Fibroblast of skin of right biceps (primary cell): ENCODE results near the gene ITSN1.
"Not testable (repeated sequence)": the region's sequence is repeated elsewhere in the genome, so short reads cannot be mapped to it uniquely, and the experiment has no call there.

Experiments
- DNase-seq: peaks from one replicate; pipeline ENCODE4 v3.0.0-alpha.2; 2013

The ITSN1 gene

GRCh38 chr21:33901412-33902288 is 259.3 kb downstream of the ITSN1 start:
- DNase-seq: peak; percentile 71

- no peak for DNase-seq
Observed at GRCh38 chr21:33902349-33902748, 260.0 kb downstream of the ITSN1 start.

GRCh38 chr21:33904041-33904440 is 261.7 kb downstream of the ITSN1 start:
- DNase-seq: no peak

- DNase-seq: no peak
Observed at GRCh38 chr21:33908760-33909159, 266.5 kb downstream of the ITSN1 start.

GRCh38 chr21:33909756-33910155 is 267.5 kb downstream of the ITSN1 start:
- DNase-seq: no peak

- no peak for DNase-seq
Observed at GRCh38 chr21:33914188-33914587, 271.9 kb downstream of the ITSN1 start.

- peak; percentile 97 for DNase-seq
Observed at GRCh38 chr21:33915368-33916199, 273.3 kb downstream of the ITSN1 start, which contains the start of gene ATP5PO. Gene ATP5PO, minus strand, starts transcription at chr21:33915804. Its CDS starts 41 bp downstream, at chr21:33915763.

GRCh38 chr21:33916200-33916567 is 273.9 kb downstream of the ITSN1 start:
- DNase-seq: no peak

- no peak for DNase-seq
Observed at GRCh38 chr21:33917421-33917820, 275.1 kb downstream of the ITSN1 start.

GRCh38 chr21:33924079-33924765 is 281.9 kb downstream of the ITSN1 start:
- peak; percentile 70 for DNase-seq

- DNase-seq: no peak
Observed at GRCh38 chr21:33924766-33925100, 282.4 kb downstream of the ITSN1 start.

- DNase-seq: not testable (repeated sequence)
Observed at GRCh38 chr21:33926248-33926647, 283.9 kb downstream of the ITSN1 start.

GRCh38 chr21:33931052-33931798 is 288.9 kb downstream of the ITSN1 start:
- not testable (repeated sequence) for DNase-seq

- no peak for DNase-seq
Observed at GRCh38 chr21:33931799-33932390, 289.6 kb downstream of the ITSN1 start.

- no peak for DNase-seq
Observed at GRCh38 chr21:33932731-33933130, 290.4 kb downstream of the ITSN1 start.

GRCh38 chr21:33936301-33937038 is 294.2 kb downstream of the ITSN1 start:
- no peak for DNase-seq

- no peak for DNase-seq
Observed at GRCh38 chr21:33937146-33937545, 294.8 kb downstream of the ITSN1 start.

- DNase-seq: no peak
Observed at GRCh38 chr21:33937931-33938339, 295.6 kb downstream of the ITSN1 start.

GRCh38 chr21:33938381-33938780 is 296.1 kb downstream of the ITSN1 start:
- no peak for DNase-seq

- DNase-seq: no peak
Observed at GRCh38 chr21:33939226-33939625, 296.9 kb downstream of the ITSN1 start.

GRCh38 chr21:33940164-33940880 is 298.0 kb downstream of the ITSN1 start:
- DNase-seq: peak; percentile 96
